ENCODE measurements around the gene AP3B1. TPM values are rescaled to one million over a fixed set of nuclear protein-coding genes. Genes with fewer than 3 reads are reported as not detected.

The AP3B1 gene
- total and polyA plus RNA-seq, 2 of the 8 experiments (the other 6 are each of a cell fraction or from before 2014, with no cell fraction given): 45.8 to 48.3 TPM

- Histone ChIP-seq H3K23me2 (ENCODE audit: low read depth, low read length) (no peaks in the 10 kb centered on the region), H4K8ac (ENCODE audit: extremely low read depth, insufficient read depth, low read length) (no peak overlapping the region), H3K4me3 (ENCODE audit: extremely low read depth in 1 of 4, insufficient read depth in 2 of 4, low read depth in 3 of 4, low read length in 4 of 4) (no peak overlapping the region), H3K79me1 (ENCODE audit: low read depth, low read length) (no peaks in the 10 kb centered on the region), H3K27ac (ENCODE audit: low read depth, low read length) (no peak overlapping the region), H3K18ac (ENCODE audit: extremely low read depth, low read length) (no peak overlapping the region), H3K9ac (replicated peaks in 1 of 4; ENCODE audit: extremely low read depth in 1 of 4, low read depth in 3 of 4, low read length in 3 of 4) (no peak overlapping the region), H2BK15ac (ENCODE audit: low read length) (no peak overlapping the region), H3K56ac (replicated peaks; ENCODE audit: insufficient read length, low read depth, low read length) (no peak overlapping the region), H4K91ac (replicated peaks; ENCODE audit: insufficient read length, low read length) (no peak overlapping the region), H3K14ac (ENCODE audit: insufficient read length) (no peak overlapping the region), H3K4ac (replicated peaks; ENCODE audit: insufficient read length, low read depth, low read length) (no peak overlapping the region), H3K23ac (ENCODE audit: insufficient read length) (no peak overlapping the region), H2BK12ac (ENCODE audit: low read depth, low read length) (no peak overlapping the region), H3K36me3 (ENCODE audit: control insufficient read depth in 2 of 4, insufficient read depth in 4 of 4, low read length in 3 of 4) (peaks cover 0 to 12% (median 4%) of the 10 kb centered on the region in 4 experiments; a peak in 4 of 8 replicates), H2AK5ac (ENCODE audit: low read depth, low read length) (no peak overlapping the region), H3K79me2 (ENCODE audit: control insufficient read depth in 1 of 2, insufficient read depth in 2 of 2, low read length in 2 of 2) (no peaks in the 10 kb centered on the region), H2BK5ac (ENCODE audit: low read depth, low read length) (no peak overlapping the region), H3K27me3 (replicated peaks in 1 of 4; ENCODE audit: control insufficient read depth in 3 of 4, extremely low read depth in 1 of 4, insufficient read depth in 3 of 4, low read length in 3 of 4) (no peaks in the 10 kb centered on the region), H2AFZ (ENCODE audit: low read length) (no peak overlapping the region), H4K5ac (ENCODE audit: insufficient read length, low read depth, low read length) (no peak overlapping the region), H3K4me1 (replicated peaks in 1 of 4; ENCODE audit: control insufficient read depth in 3 of 4, insufficient read depth in 4 of 4, low read length in 3 of 4) (no peaks in the 10 kb centered on the region), H2BK20ac (ENCODE audit: low read length) (no peak overlapping the region), H3K4me2 (ENCODE audit: insufficient read depth in 1 of 2, low read depth in 2 of 2, low read length in 2 of 2) (no peak overlapping the region), H2BK120ac (replicated peaks; ENCODE audit: low read depth, low read length) (no peak overlapping the region), H4K20me1 (replicated peaks in 1 of 2; ENCODE audit: control insufficient read depth in 1 of 2, insufficient read depth in 2 of 2, low read length in 2 of 2) (no peaks in the 10 kb centered on the region), H3K9me3 (ENCODE audit: insufficient read depth in 2 of 2, low read depth in 1 of 2, low read length in 1 of 2) (peaks cover 6 to 8% of the 10 kb centered on the region in 2 experiments; a peak in 3 of 4 replicates)
- ChIA-PET CTCF (ENCODE audit: partially characterized antibody) (interaction anchor here (0.5 to 2.5 kb wide), 2 partner anchors 14 to 161 kb away, joined by 4 to 8 read pairs; no protein-coding TSS in a partner anchor), POLR2A (ENCODE audit: partially characterized antibody) (no interaction called here)
- 91% methylated on average over 5 of the region's 5 CpGs; no CpG with 5 or more reads in 1 of the 2 experiments for WGBS, 2 experiments (ENCODE audit: extremely low coverage in 1 of 2, insufficient coverage in 1 of 2, insufficient read length in 1 of 2, insufficient replicate concordance in 2 of 2, low coverage in 1 of 2, low lambda C conversion rate in 2 of 2, missing lambda C conversion rate in 1 of 2)
- FAIRE-seq (no peak), DNase-seq (ENCODE audit: low read depth in 1 of 2, low spot score in 2 of 2) (no peak)
- TF ChIP-seq CREB1 (IDR thresholded peaks at IDR 0.05) (no peak), CTCF (IDR thresholded peaks at IDR 0.05; ENCODE audit: control extremely low read depth in 1 of 3, insufficient read depth in 1 of 3, low read depth in 1 of 3, low read length in 3 of 3) (no peak), POLR2AphosphoS5 (IDR thresholded peaks at IDR 0.05; ENCODE audit: low read depth, low read length) (no peak)
These were observed 180.7 kb downstream of the AP3B1 start for GRCh38 chr5:78113689-78114264.

All from H1 (cell line).